ENCODE results near the gene PLD1.

Gene PLD1

DNA sequence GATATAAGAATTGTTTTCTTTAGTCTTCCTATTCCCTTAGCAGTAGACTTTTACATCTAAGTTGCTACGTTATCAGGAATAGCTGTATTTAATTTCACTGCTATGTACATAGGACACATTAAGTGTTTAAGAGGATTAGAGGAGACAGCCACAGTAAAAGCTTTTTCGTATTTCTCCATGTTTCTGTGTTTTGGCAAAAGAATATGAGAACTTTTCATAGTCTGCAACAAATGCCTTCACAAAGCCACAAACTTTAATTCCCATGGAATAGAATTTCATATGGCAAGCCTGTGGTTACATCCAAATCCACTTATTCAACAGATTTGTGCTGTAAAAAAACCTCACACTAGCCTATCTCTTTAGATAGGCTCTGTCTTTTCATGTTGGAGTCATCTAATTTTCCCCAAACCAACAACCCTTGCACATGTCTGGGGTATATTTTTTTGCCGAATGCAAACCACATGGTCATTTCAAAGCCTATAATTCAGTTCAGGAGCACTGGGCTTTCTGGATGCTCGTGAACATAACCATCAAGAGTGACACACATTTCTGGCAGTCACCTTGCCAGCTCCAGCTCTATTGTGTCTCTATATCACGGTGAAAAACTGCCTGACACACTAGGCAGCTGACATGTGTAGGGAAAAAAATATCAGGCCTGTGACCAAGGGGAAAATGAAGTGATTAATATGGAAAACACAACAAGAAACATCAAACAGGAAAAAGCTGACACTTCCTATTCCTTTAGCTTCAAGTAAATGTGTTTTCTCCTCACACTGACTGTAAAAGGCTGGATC lies 19.2 kb downstream of the PLD1 start:
- no peak for DNase-seq

DNA sequence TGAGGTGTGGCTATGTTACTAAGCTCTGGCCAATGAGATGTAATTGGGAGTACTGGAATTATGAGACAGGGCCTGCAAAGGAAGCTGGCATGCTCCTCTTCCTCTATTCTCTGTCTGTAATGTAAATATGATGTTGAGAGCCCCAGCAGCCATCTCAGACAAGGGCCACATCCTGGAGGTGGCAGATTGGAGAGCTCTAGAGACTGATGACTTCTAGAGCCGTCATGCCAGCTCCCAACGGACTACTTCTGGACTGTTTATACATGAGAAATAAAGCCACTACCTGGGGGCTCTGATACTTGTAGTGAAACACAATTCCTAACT lies 19.7 kb downstream of the PLD1 start:
- DNase-seq, result no peak

- no peak for DNase-seq
Observed at GRCh38 chr3:171789759-171790505, 20.4 kb downstream of the PLD1 start.

DNA sequence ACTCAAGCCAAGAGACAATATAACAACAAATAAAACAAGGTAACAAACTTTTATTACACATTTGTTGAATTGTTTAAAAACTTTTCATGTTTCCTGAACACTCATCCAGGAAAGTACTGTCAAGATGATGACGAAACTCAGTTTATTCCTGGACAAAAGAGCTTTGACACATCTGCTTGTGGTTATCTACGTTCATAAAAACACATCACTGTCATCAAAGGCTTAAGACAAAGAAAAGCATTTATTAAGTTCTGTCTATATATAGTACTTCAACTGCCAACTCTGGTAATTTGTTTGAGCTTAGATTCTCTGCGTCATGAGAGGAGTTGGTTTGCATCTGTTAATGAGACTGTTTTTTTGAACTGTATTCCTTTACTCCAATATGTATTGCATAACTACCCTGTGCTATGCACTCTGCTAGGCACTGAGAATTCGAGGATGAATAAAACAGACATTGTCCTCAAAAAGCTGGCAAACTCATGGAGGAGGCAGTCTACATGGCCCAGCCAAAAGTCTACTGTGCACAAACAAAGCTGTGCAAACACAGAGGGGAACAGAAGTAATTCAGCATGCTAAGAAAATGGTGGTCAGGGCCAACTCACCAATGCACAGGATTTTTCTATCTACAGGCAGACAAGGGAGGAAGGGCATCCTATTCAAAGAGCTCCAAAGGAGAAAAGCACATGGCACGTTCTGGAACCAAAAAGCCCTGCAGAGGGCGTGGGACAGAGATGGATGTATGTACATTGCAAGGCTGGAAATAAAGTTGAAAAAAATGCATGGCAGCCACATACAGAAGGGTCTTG lies 21.5 kb downstream of the PLD1 start:
- no peak for DNase-seq

DNA sequence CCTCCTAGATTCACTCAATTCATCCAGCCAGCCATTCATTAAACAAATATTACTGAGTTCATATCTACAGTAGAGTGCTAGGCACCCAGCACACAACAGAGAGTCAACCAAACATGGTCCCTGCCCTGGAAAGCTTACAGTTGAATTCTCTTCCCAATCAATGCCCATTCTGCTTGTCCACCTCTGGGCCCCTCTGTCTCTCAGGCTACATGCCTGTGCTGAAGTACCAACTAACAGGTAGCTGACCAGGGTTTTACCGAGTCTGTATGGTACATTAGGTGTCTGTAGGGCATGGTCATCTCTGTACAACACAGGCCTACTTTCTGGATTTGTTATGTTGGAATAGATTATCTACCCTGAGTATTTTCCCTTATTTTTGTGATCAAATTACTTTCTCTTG lies 23.3 kb downstream of the PLD1 start:
- no peak for DNase-seq

- no peak for DNase-seq
Observed at GRCh38 chr3:171784937-171785336, 25.3 kb downstream of the PLD1 start.

DNA sequence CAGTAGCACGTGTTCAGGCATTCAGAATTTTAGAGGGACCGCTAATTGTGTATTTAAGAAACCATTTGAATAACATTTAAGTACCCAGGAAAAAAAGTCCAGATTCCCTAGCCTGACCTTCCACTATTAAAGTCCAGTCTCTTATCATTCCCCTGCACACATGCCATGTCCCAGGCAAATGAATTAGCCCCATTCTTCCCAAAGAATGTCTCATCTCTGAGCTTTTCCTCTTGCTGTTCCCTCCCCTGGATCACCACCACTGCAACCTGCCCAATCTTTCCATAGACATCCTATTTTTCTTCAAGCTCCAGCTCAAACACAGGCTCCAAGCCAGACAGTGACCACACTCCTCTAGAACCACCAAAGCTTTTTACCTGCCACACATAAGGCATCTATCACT lies 25.9 kb downstream of the PLD1 start:
- DNase-seq, result no peak

DNA sequence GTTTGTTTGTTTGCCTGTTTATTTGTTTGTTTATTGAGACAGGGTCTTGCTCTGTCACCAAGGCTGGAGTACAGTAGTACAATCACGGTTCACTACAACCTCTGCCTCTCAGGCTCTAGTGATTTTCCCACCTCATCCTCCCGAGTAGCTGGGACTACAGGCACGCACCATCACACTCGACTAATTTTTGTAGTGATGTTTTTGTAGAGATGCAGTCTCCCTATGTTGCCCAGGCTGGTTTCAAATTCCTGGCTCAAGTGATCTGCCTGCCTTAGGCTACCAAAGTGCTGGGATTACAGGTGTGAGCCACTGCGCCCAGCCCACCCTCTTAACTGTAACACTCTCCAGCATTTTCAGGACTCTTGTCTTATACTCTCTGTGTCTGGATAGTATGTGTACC lies 26.7 kb downstream of the PLD1 start:
- DNase-seq, result no peak

GRCh38 chr3:171783086-171783485 lies 27.2 kb downstream of the PLD1 start:
- no peak for DNase-seq

- no peak for DNase-seq
Observed at GRCh38 chr3:171782617-171783016, 27.7 kb downstream of the PLD1 start.

DNA sequence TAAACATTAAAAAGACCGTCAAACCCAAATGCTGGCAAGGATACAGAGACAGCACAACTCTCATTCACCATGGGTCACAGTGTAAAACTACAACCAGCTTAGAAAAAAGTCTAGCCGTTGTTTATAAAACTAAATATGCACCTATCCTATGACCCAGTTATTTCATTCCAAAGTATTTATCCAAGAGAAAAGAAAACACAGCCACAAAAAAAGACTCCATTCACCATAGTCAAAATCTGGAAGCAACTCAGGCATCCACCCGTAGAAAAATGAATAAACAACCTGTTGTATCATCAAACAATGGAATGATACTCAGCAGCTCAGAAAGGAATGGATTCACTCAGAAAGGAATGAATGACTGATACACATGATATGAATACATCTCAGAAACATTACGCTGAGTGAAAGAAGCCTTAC lies 28.6 kb downstream of the PLD1 start:
- DNase-seq, result no peak

DNA sequence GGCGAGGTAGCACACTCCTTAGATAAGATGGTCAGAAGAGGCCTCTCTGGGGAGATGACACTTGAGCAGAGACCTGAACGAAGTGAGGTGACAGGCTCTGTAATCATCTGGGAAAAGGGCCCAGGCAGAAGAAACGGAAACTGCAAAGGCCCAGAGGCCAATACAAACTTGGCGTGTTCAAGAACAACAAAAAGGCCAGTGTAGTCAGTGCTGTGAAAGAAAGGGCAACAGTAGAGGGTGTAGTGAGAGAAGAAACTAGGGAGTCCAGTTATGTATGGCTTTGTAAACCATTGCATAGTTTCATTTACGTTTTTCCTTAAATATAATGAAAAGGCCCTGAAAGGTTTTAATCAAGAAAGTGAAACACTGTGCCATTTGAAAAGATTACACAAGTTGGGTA lies 31.8 kb downstream of the PLD1 start:
- DNase-seq, result no peak

GRCh38 chr3:171777596-171777995 lies 32.7 kb downstream of the PLD1 start:
- no peak for DNase-seq

DNA sequence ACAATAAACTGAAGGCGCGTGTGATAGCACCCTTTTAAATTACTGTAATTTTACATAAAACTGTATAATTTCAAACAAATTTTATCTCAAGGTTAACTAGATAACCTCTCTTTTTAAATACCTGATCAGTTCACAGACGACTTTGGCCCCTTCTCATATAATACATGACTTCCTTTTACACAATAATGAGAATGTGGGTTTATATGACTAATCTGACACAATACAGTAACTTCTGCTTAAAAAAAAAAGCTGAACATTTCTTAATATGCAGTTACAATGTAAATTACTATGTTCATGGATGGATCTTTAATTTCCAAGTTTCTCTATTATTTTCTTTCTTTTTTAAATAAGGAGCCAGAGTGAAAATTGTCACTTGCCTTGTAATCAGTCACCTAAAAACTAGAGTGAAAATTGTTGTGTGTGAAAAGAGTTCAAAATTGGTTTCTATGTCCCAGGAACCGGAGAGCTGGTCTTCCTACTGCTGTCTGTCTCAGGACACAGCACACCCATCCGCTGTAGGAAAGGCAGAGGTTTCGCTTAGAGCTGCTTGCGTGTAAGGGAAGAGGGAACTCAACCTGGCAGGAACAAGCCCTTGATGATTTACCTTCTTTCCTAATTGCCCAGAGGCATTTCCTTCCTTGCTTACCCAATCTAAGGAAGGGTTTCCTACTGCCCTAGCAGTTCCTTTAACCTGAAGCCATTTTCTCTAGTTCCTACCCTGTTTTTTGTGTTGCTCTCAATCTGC lies 33.3 kb downstream of the PLD1 start:
- DNase-seq, result no peak

GRCh38 chr3:171776411-171776810 lies 33.9 kb downstream of the PLD1 start:
- DNase-seq, result no peak

DNA sequence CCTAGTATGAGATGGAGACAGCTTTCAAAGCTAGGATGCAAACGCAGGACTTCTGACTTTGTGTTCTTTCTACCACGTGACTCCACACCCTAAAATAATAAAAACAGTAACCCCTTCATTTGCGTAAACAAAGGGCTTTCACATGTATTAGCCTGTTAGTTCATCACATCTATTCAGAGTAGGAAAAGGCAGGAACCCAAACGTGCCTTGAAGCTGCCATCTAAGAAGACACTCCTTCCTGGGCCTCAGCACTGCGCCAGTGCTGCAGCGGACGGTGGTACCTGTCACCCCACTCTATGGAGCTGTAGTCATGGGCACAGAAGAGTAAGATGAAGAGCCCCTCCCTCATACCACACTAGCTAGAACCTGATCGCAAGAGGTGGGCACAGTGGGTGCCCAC lies 34.3 kb downstream of the PLD1 start:
- no peak for DNase-seq

GRCh38 chr3:171774521-171774920 lies 35.8 kb downstream of the PLD1 start:
- DNase-seq, result no peak

DNA sequence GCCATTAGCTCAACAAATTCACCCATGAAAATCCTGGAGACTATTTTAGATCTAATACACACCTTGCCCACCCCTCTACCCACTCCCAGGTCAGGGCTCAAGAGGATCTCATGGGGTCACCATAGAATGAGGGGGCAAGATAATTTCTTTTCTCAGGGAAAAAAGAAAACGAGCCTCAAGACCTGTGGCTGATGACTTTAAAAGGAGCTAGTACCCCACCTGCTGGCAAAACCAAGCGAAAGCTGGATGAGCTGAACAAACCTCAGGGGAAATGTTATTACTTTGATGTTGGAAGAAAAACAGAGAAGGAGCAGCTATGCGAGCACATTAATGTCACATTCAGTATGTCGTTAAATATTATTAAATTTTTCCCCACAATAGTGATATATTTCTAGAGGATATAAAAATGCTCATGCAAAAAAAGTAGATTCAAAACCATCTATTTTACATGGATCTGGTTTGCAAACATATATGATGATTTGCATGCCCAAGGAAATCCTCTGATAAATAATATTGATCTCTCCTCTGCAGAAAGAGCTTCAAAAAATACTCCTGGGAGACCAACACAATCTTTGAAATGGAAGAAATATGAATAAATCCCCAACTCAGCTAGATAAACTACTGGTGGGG lies 37.7 kb downstream of the PLD1 start:
- DNase-seq, result no peak

GRCh38 chr3:171770689-171771620 lies 39.3 kb downstream of the PLD1 start:
- no peak for DNase-seq

DNA sequence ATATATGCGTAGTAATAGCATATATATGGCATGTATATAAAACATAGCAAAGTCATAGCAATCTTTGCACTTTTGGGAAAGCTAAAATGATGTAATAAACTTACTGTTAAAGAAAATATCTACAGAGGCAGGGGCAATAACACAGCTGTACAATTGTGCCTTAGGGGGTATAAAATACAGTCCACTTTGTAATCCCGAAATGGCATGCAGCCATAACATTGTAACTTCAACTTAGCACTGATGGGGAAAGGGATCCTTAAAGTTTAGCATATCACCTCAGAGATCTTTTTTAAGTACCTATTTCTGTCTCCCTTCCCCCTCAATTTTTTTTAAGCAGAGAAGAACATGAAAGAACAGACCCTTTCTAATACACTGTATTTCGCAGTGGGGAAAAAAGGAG lies 40.8 kb downstream of the PLD1 start:
- no peak for DNase-seq

DNA sequence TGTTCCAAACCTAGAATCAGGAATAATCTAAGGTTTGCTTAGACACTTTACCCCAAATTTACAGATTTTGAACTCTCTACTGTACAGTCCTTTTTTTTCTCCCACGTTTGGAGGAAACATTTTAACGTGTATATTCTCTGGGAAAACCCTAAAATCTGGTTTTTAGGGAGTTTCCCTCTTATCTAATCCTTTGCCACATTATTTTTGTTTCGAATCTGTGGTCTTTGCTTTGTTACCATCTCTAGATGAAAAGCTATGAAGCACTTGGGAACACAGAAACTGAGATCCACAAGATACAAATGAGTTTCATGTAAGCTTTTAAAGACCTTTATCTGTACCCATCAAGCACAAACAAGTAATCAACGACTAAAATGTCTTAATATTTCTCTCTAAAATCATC lies 41.3 kb downstream of the PLD1 start:
- no peak for DNase-seq

Measured in cerebellar nuclear complex (tissue), 1 donor.